MCF 10A (cell line): ENCODE measurements around the gene RTL10. TPM values are rescaled to one million over a fixed set of nuclear protein-coding genes. Genes with fewer than 3 reads are reported as not detected.

Experiments used
- BruUV-seq: library from RNA; stranded (reverse); fragments of 400-500 nt; replicated peaks from 2 replicates; lab custom pipeline; 2021; lab: Mats Ljungman, UMichigan
- CTCF ChIA-PET: fragments of 300-600 bp; sonication (Branson Sonifier 250); formaldehyde crosslinking; extraction: SDS; loops from one replicate; lab custom pipeline; 2021; ENCODE audit warnings: antibody characterized with exemption, inconsistent platforms; lab: Yijun Ruan, JAX
- POLR2A ChIA-PET: fragments of 300-600, 350-650 bp; sonication (Branson Sonifier 250); formaldehyde crosslinking; extraction: SDS; loops from one replicate; lab custom pipeline; 2020; ENCODE audit warnings: antibody characterized with exemption, inconsistent platforms; lab: Yijun Ruan, JAX
- DNase-seq: peaks from one replicate; pipeline ENCODE4 v3.0.0-alpha.2; 2018; ENCODE audit not compliant: unreplicated experiment
- H3K27ac Mint-ChIP-seq: one replicate; pipeline ENCODE4 v1.8.0; 2022; ENCODE audit warnings: mild to moderate bottlenecking, low read depth, mixed read lengths; ENCODE audit not compliant: unreplicated experiment
- H3K27me3 Mint-ChIP-seq: one replicate; pipeline ENCODE4 v1.8.0; 2022; ENCODE audit warnings: mixed read lengths; ENCODE audit not compliant: insufficient read depth, unreplicated experiment
- H3K36me3 Mint-ChIP-seq: one replicate; pipeline ENCODE4 v1.8.0; 2022; ENCODE audit warnings: mild to moderate bottlenecking, moderate library complexity, mixed read lengths; ENCODE audit not compliant: insufficient read depth, unreplicated experiment
- H3K4me1 Mint-ChIP-seq: one replicate; pipeline ENCODE4 v1.8.0; 2022; ENCODE audit warnings: mixed read lengths; ENCODE audit not compliant: insufficient read depth, unreplicated experiment
- H3K4me3 Mint-ChIP-seq: one replicate; pipeline ENCODE4 v1.8.0; 2022; ENCODE audit warnings: mild to moderate bottlenecking, moderate library complexity, mixed read lengths; ENCODE audit not compliant: unreplicated experiment
- H3K9me3 Mint-ChIP-seq: one replicate; pipeline ENCODE4 v1.8.0; 2022; ENCODE audit warnings: mixed read lengths; ENCODE audit not compliant: unreplicated experiment
- CTCF ChIP-seq: fragments of 200-600 bp; IDR thresholded peaks from one replicate; pipeline ENCODE4 v1.8.0; 2022; ENCODE audit warnings: antibody characterized with exemption, mild to moderate bottlenecking; ENCODE audit not compliant: unreplicated experiment
- intact Hi-C: fragments of 100-400 bp; cut with micrococcal nuclease; formaldehyde crosslinking; loops from 2 replicates; pipeline ENCODE4 v1.14.1; 2022
- total RNA-seq: library from RNA; stranded (reverse); gene quantifications from 2 replicates; pipeline ENCODE4 v1.2.3, GENCODE V29; 2022

RTL10 gene
- total RNA-seq, 1 experiment from 2014 or later = 20.6 TPM

DNA sequence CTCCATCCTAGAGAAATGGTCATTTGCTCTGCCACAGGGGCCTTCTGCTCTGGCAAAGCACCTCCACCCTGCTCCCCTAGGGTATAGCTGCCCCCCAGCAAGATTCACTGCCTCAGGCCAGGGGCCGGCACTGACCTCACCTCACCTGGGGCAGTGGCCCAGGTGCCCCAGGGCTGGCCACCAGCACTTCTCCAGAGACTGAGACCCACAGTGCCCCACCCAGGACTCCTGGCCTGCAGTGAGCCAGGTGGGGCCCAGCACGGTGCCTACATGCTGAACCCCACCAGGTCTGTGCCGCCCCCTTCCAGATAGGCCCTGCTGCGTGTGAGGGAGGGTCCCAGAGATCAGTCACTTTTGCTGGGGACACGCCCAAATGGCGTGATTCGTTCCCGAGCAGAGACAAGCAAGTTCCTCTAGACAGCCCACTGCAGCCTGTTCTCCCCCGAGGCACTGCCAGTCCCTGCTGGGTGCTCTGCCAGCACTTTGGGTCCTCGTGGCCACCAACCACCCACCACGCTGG lies 10.8 kb downstream of the RTL10 start:
- intact Hi-C loops = no loop called here
- Mint-ChIP-seq H3K4me1 (peaks cover 20% of the 10 kb centered on the region), H3K36me3 (peaks cover 8% of the 10 kb centered on the region), H3K27ac (no peak overlapping the region), H3K9me3 (no peaks in the 10 kb centered on the region), H3K27me3 (no peaks in the 10 kb centered on the region), H3K4me3 (no peak overlapping the region)
- no TSS peak for BruUV-seq
- no peak for DNase-seq
- no peak for TF ChIP-seq CTCF
- ChIA-PET POLR2A (interaction anchor here (1.0 to 2.0 kb wide), 2 partner anchors 11 to 20 kb away, joined by 4 to 12 read pairs; partner anchors contain the start of genes GNB1L and RTL10), CTCF (interaction anchor here (0.6 to 1.2 kb wide), 2 partner anchors 17 to 87 kb away, joined by 4 read pairs; no protein-coding TSS in a partner anchor)

DNA sequence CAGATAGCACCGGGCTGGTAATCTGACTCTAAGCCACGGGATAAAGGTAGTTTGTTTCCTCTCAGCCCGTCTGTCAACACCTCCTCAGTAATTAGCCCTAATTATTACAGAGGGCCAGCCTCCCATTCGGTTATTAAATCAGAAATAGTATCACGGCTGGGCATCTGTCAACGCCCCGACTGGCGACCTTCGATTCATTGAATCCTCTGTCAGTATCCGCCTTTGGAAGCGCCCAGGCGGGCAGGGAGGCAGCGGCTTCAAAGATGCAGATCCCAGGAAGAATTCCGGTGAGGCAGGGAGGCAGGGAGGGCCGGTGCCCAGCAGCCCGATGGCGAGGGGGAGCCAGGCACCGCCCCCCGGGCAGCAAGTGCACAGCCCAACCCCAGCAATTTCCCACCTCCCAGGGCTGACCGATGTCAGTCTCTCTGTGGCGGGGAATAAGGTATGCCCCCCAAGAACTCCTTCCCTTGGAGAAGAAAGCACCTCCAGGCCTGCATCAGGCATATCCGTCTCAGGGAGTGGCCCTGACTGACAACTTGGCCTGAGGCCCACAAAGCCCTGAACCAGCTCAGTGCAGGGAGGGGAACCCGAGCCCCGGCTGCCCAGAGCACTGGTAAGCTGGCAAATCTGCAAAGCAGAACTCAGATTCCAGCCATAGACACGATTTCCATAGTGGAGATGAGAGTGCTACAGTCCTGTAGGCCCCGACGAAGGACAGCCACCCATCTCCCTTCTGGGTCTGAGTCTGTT lies 11.4 kb downstream of the RTL10 start:
- Mint-ChIP-seq H3K9me3 (no peaks in the 10 kb centered on the region), H3K4me1 (peaks cover 14% of the 10 kb centered on the region), H3K4me3 (no peak overlapping the region), H3K27ac (no peak overlapping the region), H3K27me3 (no peaks in the 10 kb centered on the region), H3K36me3 (peaks cover 2% of the 10 kb centered on the region)
- DNase-seq = peak; percentile 38
- TF ChIP-seq CTCF = no peak
- intact Hi-C loops = no loop called here
- CTCF ChIA-PET = interaction anchor here (0.6 to 1.2 kb wide), 2 partner anchors 17 to 87 kb away, joined by 4 read pairs; no protein-coding TSS in a partner anchor
- POLR2A ChIA-PET = interaction anchor here (0.7 to 2.0 kb wide), 4 partner anchors 12 to 477 kb away, joined by 3 to 12 read pairs (median 4); partner anchors contain the start of genes GNB1L and RTL10
- no TSS peak for BruUV-seq

DNA sequence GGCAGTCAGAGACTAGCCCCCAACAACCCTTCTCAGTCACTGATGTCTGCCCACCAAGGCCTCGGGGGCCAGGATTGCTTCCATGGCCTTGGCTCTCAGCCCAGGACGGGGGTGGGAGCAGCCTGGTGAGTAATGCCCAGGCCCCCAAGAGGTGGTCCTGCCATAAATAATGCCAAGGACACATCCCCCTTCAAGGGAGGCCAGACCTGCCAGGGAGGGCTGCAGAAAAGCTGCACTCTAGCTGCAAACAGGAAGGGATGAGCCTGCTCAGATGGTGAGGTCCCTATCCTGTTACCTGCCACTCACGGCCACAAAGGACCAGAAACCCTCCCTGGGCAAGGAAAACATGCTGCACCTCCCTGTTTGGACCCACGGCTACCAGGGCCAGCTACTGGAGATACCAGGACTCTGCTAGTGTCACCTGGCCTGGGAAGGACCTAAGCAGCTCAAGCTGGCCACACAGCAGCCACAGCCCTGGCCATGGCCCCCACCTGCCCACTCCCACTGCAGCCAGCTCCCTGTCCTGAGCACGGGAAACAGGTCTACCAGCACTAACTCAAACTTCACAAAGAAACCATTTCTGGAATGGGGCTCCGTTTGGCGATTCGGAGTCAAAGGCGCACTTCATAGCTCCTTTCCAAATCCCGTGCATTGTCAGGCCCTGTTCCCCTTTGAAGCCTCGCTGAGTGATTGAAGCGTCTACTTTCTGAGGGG lies 12.1 kb downstream of the RTL10 start:
- peaks cover 14% of the 10 kb centered on the region for H3K4me1 Mint-ChIP-seq
- no TSS peak for BruUV-seq
- CTCF ChIA-PET = interaction anchor here (0.7 to 1.2 kb wide), 2 partner anchors 13 to 86 kb away, joined by 3 to 4 read pairs; no protein-coding TSS in a partner anchor
- no peaks in the 10 kb centered on the region for H3K36me3 Mint-ChIP-seq
- H3K9me3 Mint-ChIP-seq = no peaks in the 10 kb centered on the region
- no peak overlapping the region for H3K4me3 Mint-ChIP-seq
- TF ChIP-seq CTCF = no peak
- intact Hi-C loops = no loop called here
- POLR2A ChIA-PET = interaction anchor here (0.7 to 2.0 kb wide), 4 partner anchors 13 to 478 kb away, joined by 3 to 12 read pairs (median 4); partner anchors contain the start of genes GNB1L and RTL10
- no peak overlapping the region for H3K27ac Mint-ChIP-seq
- no peak for DNase-seq
- H3K27me3 Mint-ChIP-seq = no peaks in the 10 kb centered on the region
